Peyer's patch (tissue), 4 donors: ENCODE data around the gene RASSF8. TPM values are rescaled to one million over a fixed set of nuclear protein-coding genes. Genes with fewer than 3 reads are reported as not detected.

Source experiments
- DNase-seq, 3 donors: peaks; one replicate each; pipeline ENCODE4 v3.0.0-alpha.2; 2017 to 2019
- H3K27ac ChIP-seq, 4 donors: fragments of 200-600 bp; sonication (generic); one replicate each; pipeline ENCODE4 v1.5.1; 2016 to 2019
- H3K27me3 ChIP-seq, 2 donors: fragments of 200-600 bp; sonication (generic); one replicate each; pipeline ENCODE4 v1.5.1; 2019
- H3K36me3 ChIP-seq, 3 donors: fragments of 200-600 bp; sonication (generic); one replicate each; pipeline ENCODE4 v1.5.1; 2016 to 2019
- H3K4me1 ChIP-seq, 4 donors: fragments of 200-600 bp; sonication (generic); one replicate each; pipeline ENCODE4 v1.5.1; 2016 to 2019
- H3K4me3 ChIP-seq, 4 donors: fragments of 200-600 bp; sonication (generic); 1 replicate in 3 of 4; 2 replicates in 1 of 4; pipeline ENCODE4 v1.5.1; 2016 to 2019; ENCODE audit warnings: mild to moderate bottlenecking in 1 of 4
- H3K9me3 ChIP-seq, 4 donors: fragments of 200-600 bp; sonication (generic); one replicate each; pipeline ENCODE4 v1.5.1; 2016 to 2019; ENCODE audit warnings: mild to moderate bottlenecking in 1 of 4
- CTCF ChIP-seq, 6 experiments: fragments of 450-650 bp in 4 of 6; fragments of 200-600 bp in 2 of 6; sonication (generic) in 1 of 6; IDR thresholded peaks; one replicate each; pipeline ENCODE4 v1.5.1; 2017 to 2019; ENCODE audit warnings: antibody characterized with exemption in 6 of 6, mild to moderate bottlenecking in 3 of 6, moderate library complexity in 1 of 6
- POLR2A ChIP-seq, 2 donors: fragments of 450-650 bp; IDR thresholded peaks; one replicate each; pipeline ENCODE4 v1.5.1; 2017; ENCODE audit warnings: antibody characterized with exemption in 2 of 2, mild to moderate bottlenecking in 2 of 2, moderate library complexity in 2 of 2
- total RNA-seq, 4 donors: library from RNA; depleted of rRNA; stranded (reverse); fragments of >200 nt; gene quantifications; one replicate each; pipeline ENCODE4 v1.1.0, GENCODE V29; 2016

Gene RASSF8
- total RNA-seq, 4 donors from 2014 or later: 1.2 to 56.9 (median 12.0) TPM

- no peaks in the 10 kb centered on the region for H3K36me3 ChIP-seq
- peak overlapping the region in 1 of 4 donors; percentile 52 for H3K27ac ChIP-seq
- H3K4me1 ChIP-seq: no peaks in the 10 kb centered on the region
- no peak for DNase-seq
- no peak for TF ChIP-seq CTCF (IDR thresholded peaks at IDR 0.05)
- no peak for TF ChIP-seq POLR2A (IDR thresholded peaks at IDR 0.05)
- no peaks in the 10 kb centered on the region for H3K9me3 ChIP-seq
- H3K4me3 ChIP-seq: no peak overlapping the region
- H3K27me3 ChIP-seq: no peaks in the 10 kb centered on the region
Observed at GRCh38 chr12:25993901-25994651, 35.6 kb downstream of the RASSF8 start.

- no peaks in the 10 kb centered on the region for H3K27me3 ChIP-seq
- H3K9me3 ChIP-seq: no peaks in the 10 kb centered on the region
- H3K4me1 ChIP-seq: no peaks in the 10 kb centered on the region
- no peaks in the 10 kb centered on the region for H3K36me3 ChIP-seq
- H3K4me3 ChIP-seq: no peak overlapping the region
- DNase-seq: no peak
- peak overlapping the region in 1 of 4 donors; percentile 52 for H3K27ac ChIP-seq
- TF ChIP-seq CTCF (IDR thresholded peaks at IDR 0.05) (no peak), POLR2A (IDR thresholded peaks at IDR 0.05) (no peak)
Observed at GRCh38 chr12:25994901-25995625, 36.6 kb downstream of the RASSF8 start.

- DNase-seq: no peak
- TF ChIP-seq CTCF (IDR thresholded peaks at IDR 0.05) (no peak), POLR2A (IDR thresholded peaks at IDR 0.05) (no peak)
- H3K27ac ChIP-seq: peak overlapping the region in 1 of 4 donors; percentile 10
- H3K4me3 ChIP-seq: no peak overlapping the region
- no peaks in the 10 kb centered on the region for H3K27me3 ChIP-seq
- H3K9me3 ChIP-seq: no peaks in the 10 kb centered on the region
- H3K4me1 ChIP-seq: no peaks in the 10 kb centered on the region
- no peaks in the 10 kb centered on the region for H3K36me3 ChIP-seq
Observed at GRCh38 chr12:25995906-25996305, 37.4 kb downstream of the RASSF8 start.

GRCh38 chr12:25996677-25997076 lies 38.2 kb downstream of the RASSF8 start:
- H3K4me1 ChIP-seq: no peaks in the 10 kb centered on the region
- no peak overlapping the region for H3K4me3 ChIP-seq
- no peak for DNase-seq
- no peaks in the 10 kb centered on the region for H3K36me3 ChIP-seq
- H3K9me3 ChIP-seq: no peaks in the 10 kb centered on the region
- H3K27me3 ChIP-seq: no peaks in the 10 kb centered on the region
- TF ChIP-seq CTCF (IDR thresholded peaks at IDR 0.05) (no peak), POLR2A (IDR thresholded peaks at IDR 0.05) (no peak)
- peak overlapping the region in 1 of 4 donors; percentile 21 for H3K27ac ChIP-seq

- Histone ChIP-seq H3K4me3 (no peak overlapping the region), H3K9me3 (no peaks in the 10 kb centered on the region), H3K36me3 (no peaks in the 10 kb centered on the region), H3K27me3 (no peaks in the 10 kb centered on the region), H3K4me1 (no peaks in the 10 kb centered on the region), H3K27ac (peak overlapping the region in 1 of 4 donors; percentile 21)
- TF ChIP-seq CTCF (IDR thresholded peaks at IDR 0.05) (no peak), POLR2A (IDR thresholded peaks at IDR 0.05) (no peak)
- DNase-seq: no peak
Observed at GRCh38 chr12:25997201-25997963, 38.9 kb downstream of the RASSF8 start.
